Endothelial cell of umbilical vein (primary cell): ENCODE results near the gene UVRAG. TPM values are rescaled to one million over a fixed set of nuclear protein-coding genes. Genes with fewer than 3 reads are reported as not detected.

Experiments
- BruUV-seq: library from RNA; stranded (reverse); fragments of 400-500 nt; replicated peaks from 2 replicates; lab custom pipeline; 2021; lab: Mats Ljungman, UMichigan
- CTCF ChIA-PET: fragments of 300-600, 350-600 bp; sonication (Branson Sonifier 250); formaldehyde crosslinking; loops from one replicate; lab custom pipeline; 2021; ENCODE audit warnings: antibody characterized with exemption, inconsistent platforms; lab: Charles Lee
- POLR2A ChIA-PET: fragments of 300-600, 350-600 bp; sonication (Branson Sonifier 250); formaldehyde crosslinking; loops from one replicate; lab custom pipeline; 2021; ENCODE audit warnings: antibody characterized with exemption, inconsistent platforms; lab: Charles Lee
- DNase-seq: peaks from one replicate; pipeline ENCODE4 v3.0.0-alpha.2; 2011; ENCODE audit warnings: low read depth, low spot score
- FAIRE-seq: peaks from 2 replicates; lab custom pipeline; 2011; peaks lifted over from hg19 to GRCh38; lab: Jason Lieb, UNC
- H2AFZ ChIP-seq: 2 replicates; pipeline ENCODE4 v1.6.0; 2012; ENCODE audit warnings: low read depth, low read length, control low read depth, inconsistent platforms
- H3K27ac ChIP-seq: 2 replicates; pipeline ENCODE4 v1.5.1; 2011; ENCODE audit warnings: low read depth, mild to moderate bottlenecking, control low read depth, low read length, moderate library complexity; ENCODE audit not compliant: insufficient read depth
- H3K27me3 ChIP-seq, 2 experiments: 2 replicates each; pipeline versions ENCODE4 v1.6.0 to v1.6.1; 2011; ENCODE audit warnings: low read length in 2 of 2, mixed read lengths in 1 of 2; ENCODE audit not compliant: control insufficient read depth in 2 of 2, insufficient read depth in 2 of 2
- H3K36me3 ChIP-seq, 2 experiments: 2 replicates in 1 of 2; 3 replicates in 1 of 2; pipeline ENCODE4 v1.5.1; 2011; ENCODE audit warnings: low read length in 2 of 2, mild to moderate bottlenecking in 1 of 2, moderate library complexity in 1 of 2; ENCODE audit not compliant: control insufficient read depth in 2 of 2, insufficient read depth in 2 of 2; ENCODE audit errors: extremely low read depth in 1 of 2
- H3K4me1 ChIP-seq: 3 replicates; pipeline ENCODE4 v1.5.1; 2011; ENCODE audit warnings: mild to moderate bottlenecking, low read length; ENCODE audit not compliant: control insufficient read depth, insufficient read depth; ENCODE audit errors: extremely low read depth
- H3K4me2 ChIP-seq: 2 replicates; pipeline ENCODE4 v1.6.1; 2011; ENCODE audit warnings: low read length, control low read depth, mixed read lengths; ENCODE audit not compliant: insufficient read depth
- H3K4me3 ChIP-seq, 3 experiments: fragments of 200-600 bp in 1 of 3; sonication (generic), shearing (Covaris generic) in 1 of 3; replicated peaks in 1 of 3; 2 replicates each; pipeline ENCODE4 v1.5.1; 2011 to 2016; ENCODE audit warnings: control low read depth in 3 of 3, low read length in 3 of 3, mild to moderate bottlenecking in 2 of 3, inconsistent platforms in 1 of 3, low read depth in 1 of 3, moderate library complexity in 1 of 3; ENCODE audit not compliant: insufficient read depth in 1 of 3
- H3K79me2 ChIP-seq: 2 replicates; pipeline ENCODE4 v1.6.0; 2012; ENCODE audit warnings: low read length, inconsistent platforms; ENCODE audit not compliant: control insufficient read depth, insufficient read depth
- H3K9ac ChIP-seq: replicated peaks from 2 replicates; pipeline ENCODE3; 2011; ENCODE audit warnings: low read length, control low read depth; ENCODE audit not compliant: insufficient read depth; ENCODE audit errors: extremely low read depth
- H3K9me1 ChIP-seq: replicated peaks from 3 replicates; pipeline ENCODE4 v1.6.0; 2011; ENCODE audit warnings: mild to moderate bottlenecking, low read length; ENCODE audit not compliant: control insufficient read depth, insufficient read depth; ENCODE audit errors: extremely low read depth
- H3K9me3 ChIP-seq: replicated peaks from 2 replicates; pipeline ENCODE4 v1.5.1; 2012; ENCODE audit warnings: low read length, inconsistent platforms; ENCODE audit not compliant: control insufficient read depth, insufficient read depth
- H4K20me1 ChIP-seq: replicated peaks from 2 replicates; pipeline ENCODE3; 2011; ENCODE audit warnings: mild to moderate bottlenecking, low read length; ENCODE audit not compliant: control insufficient read depth, insufficient read depth; ENCODE audit errors: extremely low read depth
- EZH2 ChIP-seq: IDR thresholded peaks from 2 replicates; pipeline ENCODE4 v1.6.1; 2012; ENCODE audit warnings: borderline replicate concordance, low read depth, mild to moderate bottlenecking, moderate library complexity, low read length, inconsistent platforms; ENCODE audit not compliant: severe bottlenecking
- FOS ChIP-seq: IDR thresholded peaks from 2 replicates; pipeline ENCODE4 v1.6.1; 2011; ENCODE audit warnings: mild to moderate bottlenecking, low read length, moderate library complexity, borderline replicate concordance; ENCODE audit not compliant: insufficient read depth
- GATA2 ChIP-seq: IDR thresholded peaks from 2 replicates; pipeline ENCODE4 v1.7.0; 2011; ENCODE audit warnings: low read depth, mild to moderate bottlenecking, moderate library complexity, mixed read lengths, low read length; ENCODE audit not compliant: insufficient read length, insufficient read depth
- JUN ChIP-seq: IDR thresholded peaks from 2 replicates; pipeline ENCODE4 v1.6.1; 2011; ENCODE audit warnings: borderline replicate concordance, low read depth; ENCODE audit not compliant: insufficient read length, insufficient read depth
- MYC ChIP-seq: IDR thresholded peaks from one replicate; pipeline ENCODE4 v1.6.1; 2011; ENCODE audit warnings: mild to moderate bottlenecking, low read depth, low read length
- POLR2A ChIP-seq: IDR thresholded peaks from 2 replicates; pipeline ENCODE4 v1.6.1; 2012; ENCODE audit warnings: low read depth, mild to moderate bottlenecking, control low read depth, low read length
- POLR2AphosphoS5 ChIP-seq: IDR thresholded peaks from 2 replicates; pipeline ENCODE4 v1.6.1; 2012; ENCODE audit warnings: low read depth, mild to moderate bottlenecking, control low read depth, low read length, moderate library complexity; ENCODE audit not compliant: insufficient read depth
- dilution Hi-C: fragments of 300-500 bp; cut with MboI; formaldehyde crosslinking; loops from one replicate; pipeline ENCODE4 v1.15.0; 2019; ENCODE audit warnings: low sequenced_read_pairs; ENCODE audit not compliant: extremely low pct_ligation_motif_present
- intact Hi-C: fragments of 100-400 bp; cut with micrococcal nuclease; formaldehyde crosslinking; loops from one replicate; pipeline ENCODE4 v1.10.0; 2022
- polyA plus RNA-seq, 4 experiments: library from polyadenylated mRNA; depleted of rRNA in 3 of 4; stranded (reverse) in 3 of 4; unstranded in 1 of 4; fragments of >200 nt; gene quantifications; 2 replicates each; pipeline versions ENCODE4 v1.2.1 to v1.2.3, GENCODE V29; 2011 to 2012; ENCODE audit warnings: missing spikeins in 1 of 4
- total RNA-seq: library from RNA; stranded (reverse); gene quantifications from 2 replicates; pipeline ENCODE4 v1.2.3, GENCODE V29; 2021
- TF ChIP-seq, protein P1 (sequence below): IDR thresholded peaks from 2 replicates; pipeline ENCODE4 v1.6.1; 2011; ENCODE audit not compliant: insufficient read depth, insufficient read length
- TF ChIP-seq, protein P2 (sequence below), 2 donors: IDR thresholded peaks; 1 replicate in 1 of 2; 2 replicates in 1 of 2; pipeline ENCODE4 v1.5.1; 2011; ENCODE audit warnings: low read length in 2 of 2, mild to moderate bottlenecking in 2 of 2, moderate library complexity in 2 of 2, control low read depth in 1 of 2, inconsistent platforms in 1 of 2, low read depth in 1 of 2; ENCODE audit not compliant: insufficient read depth in 1 of 2; ENCODE audit errors: extremely low read depth in 1 of 2

UVRAG gene
- total and polyA plus RNA-seq, 2 donors (not counting 3 experiments of a cell fraction or from before 2014, with no cell fraction given): 21.2 to 65.6 TPM

DNA sequence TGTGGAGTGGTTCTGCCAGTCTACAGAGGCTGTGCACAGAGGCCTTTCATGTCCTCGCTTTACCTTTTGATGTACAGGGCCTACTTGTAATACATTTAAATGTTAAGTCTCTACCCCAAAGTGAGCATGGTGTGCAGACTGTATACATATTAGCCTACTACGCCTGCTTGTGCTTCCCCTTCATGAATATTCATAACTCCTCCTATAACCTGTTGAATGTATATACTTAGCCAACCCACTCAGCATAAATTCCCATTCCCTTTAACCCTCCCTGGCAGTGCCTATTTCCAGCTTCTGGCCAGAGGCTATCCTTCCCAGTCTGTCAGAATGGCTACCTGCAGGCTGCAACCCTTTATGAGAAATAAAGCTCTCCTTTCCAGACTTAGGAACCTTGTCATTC lies 275.2 kb downstream of the UVRAG start:
- Histone ChIP-seq H3K27me3 (no peaks in the 10 kb centered on the region), H3K4me1 (no peaks in the 10 kb centered on the region), H3K4me2 (no peak overlapping the region), H3K9me3 (no peaks in the 10 kb centered on the region), H3K4me3 (no peak overlapping the region), H2AFZ (no peak overlapping the region), H3K9ac (no peak overlapping the region), H4K20me1 (no peaks in the 10 kb centered on the region), H3K36me3 (peaks cover 0 to 3% of the 10 kb centered on the region in 2 experiments), H3K79me2 (peaks cover 4% of the 10 kb centered on the region), H3K27ac (no peak overlapping the region), H3K9me1 (no peaks in the 10 kb centered on the region)
- POLR2A ChIA-PET: no interaction called here
- dilution Hi-C loops (no loop called here), intact Hi-C loops (no loop called here)
- TF ChIP-seq, protein P1, sequence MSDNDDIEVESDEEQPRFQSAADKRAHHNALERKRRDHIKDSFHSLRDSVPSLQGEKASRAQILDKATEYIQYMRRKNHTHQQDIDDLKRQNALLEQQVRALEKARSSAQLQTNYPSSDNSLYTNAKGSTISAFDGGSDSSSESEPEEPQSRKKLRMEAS: no peak
- TF ChIP-seq FOS: no peak
- TF ChIP-seq MYC: no peak
- TF ChIP-seq, protein P2, sequence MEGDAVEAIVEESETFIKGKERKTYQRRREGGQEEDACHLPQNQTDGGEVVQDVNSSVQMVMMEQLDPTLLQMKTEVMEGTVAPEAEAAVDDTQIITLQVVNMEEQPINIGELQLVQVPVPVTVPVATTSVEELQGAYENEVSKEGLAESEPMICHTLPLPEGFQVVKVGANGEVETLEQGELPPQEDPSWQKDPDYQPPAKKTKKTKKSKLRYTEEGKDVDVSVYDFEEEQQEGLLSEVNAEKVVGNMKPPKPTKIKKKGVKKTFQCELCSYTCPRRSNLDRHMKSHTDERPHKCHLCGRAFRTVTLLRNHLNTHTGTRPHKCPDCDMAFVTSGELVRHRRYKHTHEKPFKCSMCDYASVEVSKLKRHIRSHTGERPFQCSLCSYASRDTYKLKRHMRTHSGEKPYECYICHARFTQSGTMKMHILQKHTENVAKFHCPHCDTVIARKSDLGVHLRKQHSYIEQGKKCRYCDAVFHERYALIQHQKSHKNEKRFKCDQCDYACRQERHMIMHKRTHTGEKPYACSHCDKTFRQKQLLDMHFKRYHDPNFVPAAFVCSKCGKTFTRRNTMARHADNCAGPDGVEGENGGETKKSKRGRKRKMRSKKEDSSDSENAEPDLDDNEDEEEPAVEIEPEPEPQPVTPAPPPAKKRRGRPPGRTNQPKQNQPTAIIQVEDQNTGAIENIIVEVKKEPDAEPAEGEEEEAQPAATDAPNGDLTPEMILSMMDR (IDR thresholded peaks at IDR 0.05; ENCODE audit: extremely low read depth in 1 of 2, insufficient read depth in 1 of 2, low read depth in 1 of 2, low read length in 2 of 2): no peak
- no peak for TF ChIP-seq EZH2
- no peak for TF ChIP-seq GATA2
- no peak for TF ChIP-seq POLR2AphosphoS5
- TF ChIP-seq POLR2A: no peak
- TF ChIP-seq JUN: no peak
- FAIRE-seq: no peak
- BruUV-seq: no TSS peak
- DNase-seq: no peak
- CTCF ChIA-PET: no interaction called here
